Spleen (tissue), 11 donors: Measurements from ENCODE around the gene THOC6. TPM values are rescaled to one million over a fixed set of nuclear protein-coding genes. Genes with fewer than 3 reads are reported as not detected.

Experiments
- DNase-seq: peaks from one replicate; pipeline ENCODE4 v3.0.0-alpha.2; 2020
- H3K27ac ChIP-seq, 8 donors: fragments of 200-600 bp; sonication (generic) in 7 of 8; 1 replicate in 4 of 8; 2 replicates in 4 of 8; pipeline versions ENCODE4 v1.5.0 to v1.8.0; 2016 to 2021; ENCODE audit warnings: inconsistent platforms in 4 of 8, mild to moderate bottlenecking in 4 of 8, moderate library complexity in 1 of 8
- H3K27me3 ChIP-seq, 7 donors: fragments of 200-600 bp; sonication (generic) in 6 of 7; replicated peaks in 1 of 7; 1 replicate in 4 of 7; 2 replicates in 3 of 7; pipeline versions ENCODE4 v1.5.0 to v1.8.0; 2016 to 2021; ENCODE audit warnings: inconsistent platforms in 3 of 7, mild to moderate bottlenecking in 1 of 7
- H3K36me3 ChIP-seq, 6 donors: fragments of 200-600 bp; sonication (generic) in 5 of 6; 1 replicate in 4 of 6; 2 replicates in 2 of 6; pipeline versions ENCODE4 v1.5.0 to v1.8.0; 2016 to 2021; ENCODE audit warnings: inconsistent platforms in 2 of 6
- H3K4me1 ChIP-seq, 6 donors: fragments of 200-600 bp; sonication (generic) in 5 of 6; 1 replicate in 3 of 6; 2 replicates in 3 of 6; pipeline versions ENCODE4 v1.5.0 to v1.8.0; 2016 to 2021; ENCODE audit warnings: inconsistent platforms in 3 of 6
- H3K4me3 ChIP-seq, 8 donors: fragments of 200-600 bp; sonication (generic) in 7 of 8; 1 replicate in 4 of 8; 2 replicates in 4 of 8; pipeline versions ENCODE4 v1.5.0 to v1.8.0; 2016 to 2021; ENCODE audit warnings: inconsistent platforms in 4 of 8, mild to moderate bottlenecking in 4 of 8, moderate library complexity in 2 of 8
- H3K9me3 ChIP-seq, 8 donors: fragments of 200-600 bp; sonication (generic) in 7 of 8; 1 replicate in 4 of 8; 2 replicates in 4 of 8; pipeline versions ENCODE4 v1.5.0 to v1.8.0; 2016 to 2021; ENCODE audit warnings: inconsistent platforms in 4 of 8
- POLR2A ChIP-seq, 3 donors: fragments of 450-650 bp; IDR thresholded peaks; one replicate each; pipeline ENCODE4 v1.5.1; 2017; ENCODE audit warnings: antibody characterized with exemption in 3 of 3, mild to moderate bottlenecking in 1 of 3
- POLR2AphosphoS5 ChIP-seq, 3 donors: sonication (generic); formaldehyde crosslinking; IDR thresholded peaks; one replicate each; pipeline ENCODE4 v1.5.1; 2017; ENCODE audit warnings: antibody characterized with exemption in 3 of 3
- WGBS, 5 donors: extraction: QIAGEN DNeasy Blood & Tissue Kit in 3 of 5; methylation state at CpG; one replicate each; pipeline versions ENCODE4 v1.1.5 to v1.1.7; 2013 to 2018; 5-methylcytosine and 5-hydroxymethylcytosine counted together
- intact Hi-C: fragments of 100-400 bp; cut with DNase I; formaldehyde crosslinking; loops from one replicate; pipeline ENCODE4 v1.15.0; 2023; ENCODE audit warnings: low total_unique reads
- polyA plus RNA-seq, 3 donors: library from polyadenylated mRNA; stranded (reverse); fragments of 200-250 nt; gene quantifications; one replicate each; pipeline ENCODE4 v1.2.1, GENCODE V29; 2013
- total RNA-seq, 7 donors: library from RNA; depleted of rRNA in 3 of 7; stranded (reverse); fragments of >200 nt in 3 of 7; fragmentation: NEBNext Ultra II Directional in 4 of 7; extraction: Animal tissue kit (Norgen Biotek cat#: 25700) in 4 of 7; gene quantifications; one replicate each; pipeline versions ENCODE4 v1.1.0 to v1.2.1, GENCODE V29; 2016 to 2021
- TF ChIP-seq, protein P1 (sequence below), 11 experiments: fragments of 200-600 bp in 7 of 11; fragments of 450-650 bp in 4 of 11; sonication (generic) in 4 of 11; IDR thresholded peaks in 8 of 11; conservative IDR thresholded peaks in 3 of 11; 1 replicate in 7 of 11; 2 replicates in 4 of 11; pipeline versions ENCODE4 v1.4.0 to v1.8.0; 2016 to 2021; ENCODE audit warnings: antibody characterized with exemption in 11 of 11, inconsistent platforms in 4 of 11, mild to moderate bottlenecking in 1 of 11
- donor health status: healthy with polysubstance abuse.
- donor health status: DM: no; HTN: no; CAD: no; lungs with moderate emphysema.
- donor health status: DM: no; HTN: no; CAD: no.
- donor health status: Bipolar disorder and iron deficiency.
- donor health status: healthy.
- donor health status: DM: no; HTN: no; CAD: no.
- donor health status: DM: yes; HTN: yes; CAD: no.

The THOC6 gene
- total and polyA plus RNA-seq, 10 donors = 19.3 to 57.2 (median 28.2) TPM

- intact Hi-C loops = no loop called here
These were observed 43.3 kb upstream of the THOC6 start, which contains the start of gene PKMYT1 for GRCh38 chr16:2980227-2981176. Gene PKMYT1, minus strand, starts transcription at chr16:2980446. Its CDS starts 789 bp downstream, at chr16:2979657.

GRCh38 chr16:2981177-2981898 is 42.5 kb upstream of the THOC6 start:
- Histone ChIP-seq H3K9me3 (no peaks in the 10 kb centered on the region), H3K27me3 (peaks cover 0 to 22% (median 5%) of the 10 kb centered on the region in 7 donors), H3K4me1 (peaks cover 16 to 64% (median 38%) of the 10 kb centered on the region in 6 donors), H3K27ac (peak overlapping the region in 4 of 8 donors; percentile 89 to 94 (median 92)), H3K4me3 (peak overlapping the region in 5 of 8 donors; percentile 64 to 90 (median 73)), H3K36me3 (peaks cover 0 to 14% (median 0%) of the 10 kb centered on the region in 6 donors)
- TF ChIP-seq POLR2A (IDR thresholded peaks at IDR 0.05) (no peak), POLR2AphosphoS5 (IDR thresholded peaks at IDR 0.05) (no peak)
- TF ChIP-seq, protein P1, sequence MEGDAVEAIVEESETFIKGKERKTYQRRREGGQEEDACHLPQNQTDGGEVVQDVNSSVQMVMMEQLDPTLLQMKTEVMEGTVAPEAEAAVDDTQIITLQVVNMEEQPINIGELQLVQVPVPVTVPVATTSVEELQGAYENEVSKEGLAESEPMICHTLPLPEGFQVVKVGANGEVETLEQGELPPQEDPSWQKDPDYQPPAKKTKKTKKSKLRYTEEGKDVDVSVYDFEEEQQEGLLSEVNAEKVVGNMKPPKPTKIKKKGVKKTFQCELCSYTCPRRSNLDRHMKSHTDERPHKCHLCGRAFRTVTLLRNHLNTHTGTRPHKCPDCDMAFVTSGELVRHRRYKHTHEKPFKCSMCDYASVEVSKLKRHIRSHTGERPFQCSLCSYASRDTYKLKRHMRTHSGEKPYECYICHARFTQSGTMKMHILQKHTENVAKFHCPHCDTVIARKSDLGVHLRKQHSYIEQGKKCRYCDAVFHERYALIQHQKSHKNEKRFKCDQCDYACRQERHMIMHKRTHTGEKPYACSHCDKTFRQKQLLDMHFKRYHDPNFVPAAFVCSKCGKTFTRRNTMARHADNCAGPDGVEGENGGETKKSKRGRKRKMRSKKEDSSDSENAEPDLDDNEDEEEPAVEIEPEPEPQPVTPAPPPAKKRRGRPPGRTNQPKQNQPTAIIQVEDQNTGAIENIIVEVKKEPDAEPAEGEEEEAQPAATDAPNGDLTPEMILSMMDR (IDR thresholded peaks at IDR 0.05 in 8 of 11, conservative IDR thresholded peaks at IDR 0.05 in 3 of 11) = no peak
- intact Hi-C loops = no loop called here
- DNase-seq = no peak
- 63 to 82% (median 63%) methylated on average over 33 of the region's 33 CpGs for WGBS, 5 donors

More at GRCh38 chr16:2980227-2981176, 43.3 kb upstream of the THOC6 start, which contains the start of gene PKMYT1:
- Histone ChIP-seq H3K36me3 (peaks cover 0 to 23% (median 0%) of the 10 kb centered on the region in 6 donors), H3K4me3 (peak within 1 kb of the TSS; percentile 49 to 90 (median 73)), H3K27me3 (peaks cover 0 to 21% (median 5%) of the 10 kb centered on the region in 7 donors), H3K27ac (peak within 1 kb of the TSS; percentile 87 to 94 (median 91)), H3K4me1 (peaks cover 16 to 57% (median 35%) of the 10 kb centered on the region in 6 donors), H3K9me3 (no peaks in the 10 kb centered on the region)
- peak; percentile 99 for TF ChIP-seq POLR2AphosphoS5 (IDR thresholded peaks at IDR 0.05)
- TF ChIP-seq, protein P1 (IDR thresholded peaks at IDR 0.05 in 8 of 11, conservative IDR thresholded peaks at IDR 0.05 in 3 of 11) = peak in 1 of 11 experiments; percentile 36
- peak; percentile 39 to 94 (median 91) for TF ChIP-seq POLR2A (IDR thresholded peaks at IDR 0.05)
- WGBS, 5 donors = 6 to 14% (median 7%) methylated on average over 41 to 91 of the region's 91 CpGs
- peak; percentile 98 for DNase-seq

GRCh38 chr16:2981899-2982250 is 42.0 kb upstream of the THOC6 start:
- Histone ChIP-seq H3K36me3 (peaks cover 0 to 9% (median 0%) of the 10 kb centered on the region in 6 donors), H3K9me3 (no peaks in the 10 kb centered on the region), H3K27me3 (peaks cover 0 to 26% (median 5%) of the 10 kb centered on the region in 7 donors), H3K27ac (peak overlapping the region in 1 of 8 donors; percentile 91), H3K4me3 (no peak overlapping the region), H3K4me1 (peaks cover 16 to 65% (median 38%) of the 10 kb centered on the region in 6 donors)
- TF ChIP-seq, protein P1 (IDR thresholded peaks at IDR 0.05 in 8 of 11, conservative IDR thresholded peaks at IDR 0.05 in 3 of 11) = no peak
- TF ChIP-seq POLR2AphosphoS5 (IDR thresholded peaks at IDR 0.05) (no peak), POLR2A (IDR thresholded peaks at IDR 0.05) (no peak)
- intact Hi-C loops = no loop called here
- 65 to 85% (median 75%) methylated on average over 4 of the region's 4 CpGs for WGBS, 5 donors
- no peak for DNase-seq
